ENCODE results near the gene TUBGCP3. TPM values are rescaled to one million over a fixed set of nuclear protein-coding genes. Genes with fewer than 3 reads are reported as not detected.

Gene TUBGCP3
- total RNA-seq, 1 experiment from 2014 or later: 51.4 TPM

GRCh38 chr13:112522578-112522977, 65.4 kb downstream of the TUBGCP3 start:
- Histone ChIP-seq H3K9me2 (ENCODE audit: insufficient read depth) (no peaks in the 10 kb centered on the region; the same call in 1 of the 2 replicates), H3K36me3 (ENCODE audit: control insufficient read depth in 1 of 2, insufficient read depth in 2 of 2, low read length in 2 of 2) (peaks cover 9 to 36% of the 10 kb centered on the region in 2 experiments), H3K4me1 (ENCODE audit: control insufficient read depth in 1 of 2, insufficient read depth in 2 of 2, low read length in 2 of 2) (no peaks in the 10 kb centered on the region), H2AFZ (ENCODE audit: low read depth, low read length, poor library complexity, severe bottlenecking) (no peak overlapping the region), H3K9me3 (ENCODE audit: control insufficient read depth in 1 of 2, insufficient read depth in 1 of 2, low read depth in 1 of 2, low read length in 2 of 2) (no peaks in the 10 kb centered on the region), H3K4me2 (ENCODE audit: low read length) (no peak overlapping the region), H3K27me3 (ENCODE audit: insufficient read depth, low read length) (no peaks in the 10 kb centered on the region), H3K79me2 (ENCODE audit: insufficient read depth, low read length) (peaks cover 22% of the 10 kb centered on the region), H3K27ac (ENCODE audit: low read depth, low read length) (no peak overlapping the region), H4K20me1 (ENCODE audit: insufficient read depth) (no peaks in the 10 kb centered on the region), H3K4me3 (replicated peaks in 1 of 2; ENCODE audit: low read depth in 1 of 2, low read length in 2 of 2) (no peak overlapping the region), H3K9ac (ENCODE audit: low read length) (no peak overlapping the region)
- no TSS peak for BruUV-seq (replicated peaks)
- POLR2A ChIA-PET: no interaction called here
- CTCF ChIA-PET: no interaction called here
- intact Hi-C loops (cut with micrococcal nuclease): no loop called here
- ATAC-seq (no peak), DNase-seq (ENCODE audit: low read depth, low spot score) (no peak)
- TF ChIP-seq SRF (IDR thresholded peaks at IDR 0.05; ENCODE audit: low read depth) (no peak), RAD21 (IDR thresholded peaks at IDR 0.05; ENCODE audit: low read depth) (no peak), EZH2 (IDR thresholded peaks at IDR 0.05) (no peak), FOSL1 (IDR thresholded peaks at IDR 0.05; ENCODE audit: low read depth) (no peak), EGR1 (IDR thresholded peaks at IDR 0.05; ENCODE audit: low read depth) (no peak), JUND (IDR thresholded peaks at IDR 0.05) (no peak), ZFX (IDR thresholded peaks at IDR 0.05) (no peak), YY1 (IDR thresholded peaks at IDR 0.05; ENCODE audit: extremely low read depth, insufficient replicate concordance, low read depth, low read length) (no peak), REST (IDR thresholded peaks at IDR 0.05; ENCODE audit: low read depth) (no peak), POLR2A (IDR thresholded peaks at IDR 0.05; ENCODE audit: borderline replicate concordance, extremely low read depth, insufficient read depth, insufficient read length) (no peak), POLR2AphosphoS5 (IDR thresholded peaks at IDR 0.05; ENCODE audit: low read depth, low read length) (no peak), ATF3 (IDR thresholded peaks at IDR 0.05) (no peak), ZNF274 (IDR thresholded peaks at IDR 0.05; ENCODE audit: low read depth, low read length) (no peak)
- RAD21 ChIA-PET (ENCODE audit: low non-redundant PET in 1 of 2, low total read pairs in 2 of 2, uncharacterized antibody in 2 of 2, unreplicated experiment in 2 of 2): no interaction called here

Measured in HCT116 (cell line).